ENCODE measurements around the gene CARS2.
A peak's percentile ranks its signal among the peaks of the same experiment; 100 is the strongest.
"Not testable (repeated sequence)": the region's sequence is repeated elsewhere in the genome, so short reads cannot be mapped to it uniquely, and the experiment has no call there.

Gene CARS2

GRCh38 chr13:110632255-110632654 lies 73.7 kb downstream of the CARS2 start:
- peaks cover 44% of the 10 kb centered on the region for H3K36me3 ChIP-seq (ENCODE audit: insufficient read depth, low read length)
- not testable (repeated sequence) for H3K27me3 ChIP-seq (ENCODE audit: control insufficient read depth in 1 of 2, insufficient read depth in 2 of 2, low read length in 2 of 2); H3K27ac ChIP-seq (ENCODE audit: low read depth, low read length); H3K4me3 ChIP-seq (ENCODE audit: low read depth in 1 of 2, low read length in 2 of 2); H3K9me3 ChIP-seq (ENCODE audit: low read length); H3K9ac ChIP-seq (ENCODE audit: low read length)
- peaks cover 38% of the 10 kb centered on the region for H3K4me1 ChIP-seq (ENCODE audit: insufficient read depth, low read length)

- Histone ChIP-seq H3K4me3 (ENCODE audit: low read depth in 1 of 2, low read length in 2 of 2) (no peak overlapping the region), H3K36me3 (ENCODE audit: insufficient read depth, low read length) (peaks cover 28% of the 10 kb centered on the region), H3K9me3 (ENCODE audit: low read length) (no peaks in the 10 kb centered on the region), H3K27me3 (ENCODE audit: control insufficient read depth in 1 of 2, insufficient read depth in 2 of 2, low read length in 2 of 2) (no peaks in the 10 kb centered on the region), H3K4me1 (ENCODE audit: insufficient read depth, low read length) (peaks cover 50% of the 10 kb centered on the region), H3K27ac (ENCODE audit: low read depth, low read length) (peak overlapping the region; percentile 63), H3K9ac (ENCODE audit: low read length) (no peak overlapping the region)
Measured at GRCh38 chr13:110630566-110631119, 75.3 kb downstream of the CARS2 start.

- H3K36me3 ChIP-seq (ENCODE audit: insufficient read depth, low read length): peaks cover 28% of the 10 kb centered on the region
Measured at GRCh38 chr13:110629735-110630134, 76.2 kb downstream of the CARS2 start.

GRCh38 chr13:110628952-110629701 lies 76.8 kb downstream of the CARS2 start:
- Histone ChIP-seq H3K27ac (ENCODE audit: low read depth, low read length) (peak overlapping the region; percentile 88), H3K9me3 (ENCODE audit: low read length) (no peaks in the 10 kb centered on the region), H3K9ac (ENCODE audit: low read length) (peak overlapping the region; percentile 28), H3K4me3 (ENCODE audit: low read depth in 1 of 2, low read length in 2 of 2) (peak overlapping the region; percentile 14 to 36), H3K27me3 (ENCODE audit: control insufficient read depth in 1 of 2, insufficient read depth in 2 of 2, low read length in 2 of 2) (no peaks in the 10 kb centered on the region), H3K4me1 (ENCODE audit: insufficient read depth, low read length) (peaks cover 55% of the 10 kb centered on the region), H3K36me3 (ENCODE audit: insufficient read depth, low read length) (peaks cover 26% of the 10 kb centered on the region)

More at GRCh38 chr13:110629735-110630134, 76.2 kb downstream of the CARS2 start:
- Histone ChIP-seq H3K27me3 (ENCODE audit: control insufficient read depth in 1 of 2, insufficient read depth in 2 of 2, low read length in 2 of 2) (no peaks in the 10 kb centered on the region), H3K9me3 (ENCODE audit: low read length) (no peaks in the 10 kb centered on the region), H3K9ac (ENCODE audit: low read length) (no peak overlapping the region), H3K4me3 (ENCODE audit: low read depth in 1 of 2, low read length in 2 of 2) (no peak overlapping the region), H3K27ac (ENCODE audit: low read depth, low read length) (peak overlapping the region; percentile 88), H3K4me1 (ENCODE audit: insufficient read depth, low read length) (peaks cover 55% of the 10 kb centered on the region)

- Histone ChIP-seq H3K9ac (ENCODE audit: low read length) (no peak overlapping the region), H3K27me3 (ENCODE audit: control insufficient read depth in 1 of 2, insufficient read depth in 2 of 2, low read length in 2 of 2) (no peaks in the 10 kb centered on the region), H3K9me3 (ENCODE audit: low read length) (no peaks in the 10 kb centered on the region), H3K4me3 (ENCODE audit: low read depth in 1 of 2, low read length in 2 of 2) (peak overlapping the region; percentile 14 to 36), H3K4me1 (ENCODE audit: insufficient read depth, low read length) (peaks cover 55% of the 10 kb centered on the region), H3K27ac (ENCODE audit: low read depth, low read length) (peak overlapping the region; percentile 88), H3K36me3 (ENCODE audit: insufficient read depth, low read length) (peaks cover 27% of the 10 kb centered on the region)
Measured at GRCh38 chr13:110628477-110628793, 77.5 kb downstream of the CARS2 start.

GRCh38 chr13:110627761-110628476 lies 78.0 kb downstream of the CARS2 start:
- Histone ChIP-seq H3K4me3 (ENCODE audit: low read depth in 1 of 2, low read length in 2 of 2) (peak overlapping the region; percentile 13 to 36), H3K36me3 (ENCODE audit: insufficient read depth, low read length) (peaks cover 29% of the 10 kb centered on the region), H3K4me1 (ENCODE audit: insufficient read depth, low read length) (peaks cover 55% of the 10 kb centered on the region), H3K9ac (ENCODE audit: low read length) (peak overlapping the region; percentile 19), H3K27ac (ENCODE audit: low read depth, low read length) (peak overlapping the region; percentile 88), H3K27me3 (ENCODE audit: control insufficient read depth in 1 of 2, insufficient read depth in 2 of 2, low read length in 2 of 2) (no peaks in the 10 kb centered on the region), H3K9me3 (ENCODE audit: low read length) (no peaks in the 10 kb centered on the region)

GRCh38 chr13:110627351-110627750 lies 78.6 kb downstream of the CARS2 start:
- peaks cover 29% of the 10 kb centered on the region for H3K36me3 ChIP-seq (ENCODE audit: insufficient read depth, low read length)
- H3K9me3 ChIP-seq (ENCODE audit: low read length): no peaks in the 10 kb centered on the region
- H3K4me1 ChIP-seq (ENCODE audit: insufficient read depth, low read length): peaks cover 55% of the 10 kb centered on the region
- H3K9ac ChIP-seq (ENCODE audit: low read length): peak overlapping the region; percentile 19
- no peaks in the 10 kb centered on the region for H3K27me3 ChIP-seq (ENCODE audit: control insufficient read depth in 1 of 2, insufficient read depth in 2 of 2, low read length in 2 of 2)
- H3K4me3 ChIP-seq (ENCODE audit: low read depth in 1 of 2, low read length in 2 of 2): no peak overlapping the region
- H3K27ac ChIP-seq (ENCODE audit: low read depth, low read length): peak overlapping the region; percentile 2

- no peak overlapping the region for H3K4me3 ChIP-seq (ENCODE audit: low read depth in 1 of 2, low read length in 2 of 2)
- H3K27me3 ChIP-seq (ENCODE audit: control insufficient read depth in 1 of 2, insufficient read depth in 2 of 2, low read length in 2 of 2): no peaks in the 10 kb centered on the region
- peak overlapping the region; percentile 56 for H3K27ac ChIP-seq (ENCODE audit: low read depth, low read length)
- peaks cover 29% of the 10 kb centered on the region for H3K36me3 ChIP-seq (ENCODE audit: insufficient read depth, low read length)
- no peaks in the 10 kb centered on the region for H3K9me3 ChIP-seq (ENCODE audit: low read length)
- no peak overlapping the region for H3K9ac ChIP-seq (ENCODE audit: low read length)
- H3K4me1 ChIP-seq (ENCODE audit: insufficient read depth, low read length): peaks cover 55% of the 10 kb centered on the region
Measured at GRCh38 chr13:110626521-110626920, 79.4 kb downstream of the CARS2 start.

- Histone ChIP-seq H3K9me3 (ENCODE audit: low read length) (no peaks in the 10 kb centered on the region), H3K4me3 (ENCODE audit: low read depth in 1 of 2, low read length in 2 of 2) (no peak overlapping the region), H3K27ac (ENCODE audit: low read depth, low read length) (peak overlapping the region; percentile 67), H3K4me1 (ENCODE audit: insufficient read depth, low read length) (peaks cover 56% of the 10 kb centered on the region), H3K9ac (ENCODE audit: low read length) (no peak overlapping the region), H3K36me3 (ENCODE audit: insufficient read depth, low read length) (peaks cover 27% of the 10 kb centered on the region), H3K27me3 (ENCODE audit: control insufficient read depth in 1 of 2, insufficient read depth in 2 of 2, low read length in 2 of 2) (no peaks in the 10 kb centered on the region)
Measured at GRCh38 chr13:110625771-110626321, 80.1 kb downstream of the CARS2 start.

GRCh38 chr13:110624766-110625756 lies 80.9 kb downstream of the CARS2 start:
- H3K4me1 ChIP-seq (ENCODE audit: insufficient read depth, low read length): peaks cover 55% of the 10 kb centered on the region
- H3K36me3 ChIP-seq (ENCODE audit: insufficient read depth, low read length): peaks cover 27% of the 10 kb centered on the region
- no peak overlapping the region for H3K9ac ChIP-seq (ENCODE audit: low read length)
- H3K9me3 ChIP-seq (ENCODE audit: low read length): no peaks in the 10 kb centered on the region
- H3K27me3 ChIP-seq (ENCODE audit: control insufficient read depth in 1 of 2, insufficient read depth in 2 of 2, low read length in 2 of 2): no peaks in the 10 kb centered on the region
- H3K27ac ChIP-seq (ENCODE audit: low read depth, low read length): peak overlapping the region; percentile 67
- H3K4me3 ChIP-seq (ENCODE audit: low read depth in 1 of 2, low read length in 2 of 2): no peak overlapping the region
